ENCODE data around the gene CACNA1I.
"Not testable (repeated sequence)": the region's sequence is repeated elsewhere in the genome, so short reads cannot be mapped to it uniquely, and the experiment has no call there.

The CACNA1I gene

GRCh38 chr22:39570665-39571064 lies at the start of gene CACNA1I:
Gene CACNA1I, plus strand, starts transcription at chr22:39570753. Its CDS starts 0 bp downstream, at chr22:39570753.
- DNase-seq (ENCODE audit: low spot score), result no peak

- not testable (repeated sequence) for DNase-seq (ENCODE audit: low spot score)
These were observed 49.3 kb upstream of the CACNA1I start for GRCh38 chr22:39521106-39521885.

- DNase-seq (ENCODE audit: low spot score), result not testable (repeated sequence)
These were observed 48.5 kb upstream of the CACNA1I start for GRCh38 chr22:39522091-39522490.

DNA sequence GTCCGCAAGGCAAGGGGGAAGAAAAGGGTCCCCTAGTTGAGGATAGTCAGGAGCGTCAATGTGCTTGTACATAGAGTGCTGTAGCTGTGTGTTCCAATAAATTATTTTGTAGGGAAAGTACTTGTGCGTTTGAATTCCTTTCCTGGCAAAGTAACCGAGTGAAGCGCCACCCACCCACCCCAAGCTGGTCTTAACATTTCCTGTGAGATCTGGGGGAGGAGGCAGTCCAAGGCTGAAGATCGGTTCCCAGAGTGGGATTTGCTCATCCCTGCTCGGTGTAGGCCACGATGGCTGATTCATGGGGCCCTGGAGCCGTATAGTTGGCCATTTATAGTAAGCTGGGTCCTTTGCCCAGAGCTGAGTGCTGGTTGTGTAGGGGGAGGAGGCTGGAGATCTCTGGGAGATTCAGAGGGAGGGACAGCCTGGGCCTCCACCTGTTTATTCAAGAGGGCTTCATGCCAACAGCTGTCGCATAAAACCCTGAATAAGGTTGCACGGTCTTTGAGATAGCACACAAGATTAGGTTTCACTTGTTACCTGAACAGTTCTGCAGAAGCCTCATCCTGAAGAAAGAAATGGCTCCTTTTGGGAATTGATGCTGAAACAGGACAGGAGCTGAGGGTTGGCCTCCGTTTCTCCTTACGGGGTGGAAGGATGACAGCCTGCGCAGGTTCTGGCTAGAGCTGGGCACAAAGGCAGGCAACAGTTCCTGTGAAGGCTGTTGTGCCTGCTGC lies 47.8 kb upstream of the CACNA1I start:
- DNase-seq (ENCODE audit: low spot score), result no peak

DNA sequence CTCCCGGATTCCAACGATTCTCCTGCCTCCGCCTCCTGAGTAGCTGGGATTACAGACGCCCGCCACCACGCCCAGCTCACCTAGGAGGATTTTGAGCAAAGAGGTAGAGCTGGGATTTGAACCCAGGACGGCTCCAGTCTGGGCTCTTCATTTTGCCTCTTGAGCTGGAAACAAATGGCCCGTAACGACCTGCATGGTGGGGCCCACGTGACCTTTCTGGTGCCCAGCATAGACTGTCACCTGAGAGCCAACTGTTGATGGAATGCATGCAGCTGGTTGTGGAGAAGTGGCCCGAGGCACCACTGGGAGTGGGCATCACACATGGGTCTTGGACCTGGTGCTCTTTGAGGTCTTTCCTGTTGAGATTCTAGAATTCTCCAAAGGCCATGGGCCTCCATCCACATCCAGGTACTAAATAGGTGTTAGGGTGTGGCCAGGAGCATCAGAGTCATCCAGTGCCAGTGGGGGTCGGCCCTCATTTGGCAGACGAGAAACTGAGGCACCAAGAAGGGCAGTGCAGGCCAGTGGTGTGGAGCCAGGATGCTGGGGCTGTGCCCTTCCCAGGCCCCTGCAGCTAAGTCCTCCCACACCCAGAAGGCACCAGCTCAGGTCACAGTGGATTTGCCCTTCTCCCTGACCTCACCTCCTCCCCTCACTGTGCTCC lies 46.3 kb upstream of the CACNA1I start:
- no peak for DNase-seq (ENCODE audit: low spot score)

GRCh38 chr22:39524753-39525657 lies 45.5 kb upstream of the CACNA1I start:
- no peak for DNase-seq (ENCODE audit: low spot score)

DNA sequence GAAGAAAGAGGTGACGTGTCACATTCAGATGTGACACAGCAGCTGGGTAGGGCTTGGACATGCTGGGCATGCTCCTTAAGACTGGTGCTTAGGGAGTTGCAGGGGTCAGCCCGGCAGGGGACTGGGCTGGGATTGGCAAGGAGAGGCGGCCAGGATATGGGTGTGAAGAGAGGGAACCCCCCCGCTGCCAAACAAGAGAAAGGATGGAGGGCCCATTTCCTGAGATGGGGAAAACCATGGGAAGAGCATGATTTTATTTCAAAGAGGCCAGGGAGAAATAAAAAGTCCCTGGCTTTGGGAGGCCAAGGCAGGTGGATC lies 44.9 kb upstream of the CACNA1I start:
- DNase-seq (ENCODE audit: low spot score), result no peak

DNA sequence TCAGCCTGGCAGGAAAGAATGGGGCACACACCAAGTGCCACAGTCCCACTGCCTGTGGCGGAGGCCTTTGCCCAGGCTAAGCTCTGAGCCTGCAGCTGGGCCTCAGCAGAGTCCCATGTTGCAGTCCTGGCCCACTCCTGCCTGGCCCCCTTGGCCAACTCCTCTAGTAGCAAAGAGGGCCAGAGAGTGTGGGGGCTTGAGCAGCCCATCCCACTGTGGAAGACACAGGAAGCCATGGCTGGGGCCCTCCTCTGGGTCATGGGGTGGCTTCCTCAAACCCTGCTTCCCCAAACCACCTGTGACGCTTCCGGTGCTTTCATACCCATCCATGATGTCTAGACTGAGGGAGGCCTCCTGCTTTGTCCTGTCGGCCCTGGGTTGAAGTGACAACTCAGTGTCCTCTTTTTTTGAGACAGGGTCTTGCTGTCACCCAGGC lies 43.8 kb upstream of the CACNA1I start:
- DNase-seq (ENCODE audit: low spot score), result no peak

GRCh38 chr22:39527481-39527961 lies 43.0 kb upstream of the CACNA1I start:
- DNase-seq (ENCODE audit: low spot score), result no peak

GRCh38 chr22:39528080-39528661 lies 42.4 kb upstream of the CACNA1I start:
- no peak for DNase-seq (ENCODE audit: low spot score)

- peak; percentile 74 for DNase-seq (ENCODE audit: low spot score)
These were observed 41.7 kb upstream of the CACNA1I start for GRCh38 chr22:39528681-39529486.

DNA sequence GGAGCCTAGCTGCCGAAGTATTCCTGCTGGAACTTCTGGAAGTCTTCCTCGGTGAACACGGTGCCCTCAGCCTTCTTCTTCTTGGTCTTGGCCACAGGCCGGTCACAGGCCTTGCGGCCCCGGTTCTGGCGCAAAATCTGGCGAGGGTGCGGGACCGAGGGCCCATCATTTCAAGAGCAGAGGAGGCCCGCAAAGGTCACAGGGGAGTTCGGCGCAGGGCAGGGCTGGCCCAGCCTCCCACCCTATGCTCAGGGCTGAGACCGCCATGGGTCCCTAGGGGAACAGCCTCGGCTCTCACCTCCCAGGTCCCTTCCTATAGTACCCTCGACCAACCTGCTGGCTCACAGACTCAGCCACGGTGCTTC lies 41.1 kb upstream of the CACNA1I start:
- DNase-seq (ENCODE audit: low spot score), result no peak

GRCh38 chr22:39530116-39530515 lies 40.4 kb upstream of the CACNA1I start:
- DNase-seq (ENCODE audit: low spot score), result no peak

DNA sequence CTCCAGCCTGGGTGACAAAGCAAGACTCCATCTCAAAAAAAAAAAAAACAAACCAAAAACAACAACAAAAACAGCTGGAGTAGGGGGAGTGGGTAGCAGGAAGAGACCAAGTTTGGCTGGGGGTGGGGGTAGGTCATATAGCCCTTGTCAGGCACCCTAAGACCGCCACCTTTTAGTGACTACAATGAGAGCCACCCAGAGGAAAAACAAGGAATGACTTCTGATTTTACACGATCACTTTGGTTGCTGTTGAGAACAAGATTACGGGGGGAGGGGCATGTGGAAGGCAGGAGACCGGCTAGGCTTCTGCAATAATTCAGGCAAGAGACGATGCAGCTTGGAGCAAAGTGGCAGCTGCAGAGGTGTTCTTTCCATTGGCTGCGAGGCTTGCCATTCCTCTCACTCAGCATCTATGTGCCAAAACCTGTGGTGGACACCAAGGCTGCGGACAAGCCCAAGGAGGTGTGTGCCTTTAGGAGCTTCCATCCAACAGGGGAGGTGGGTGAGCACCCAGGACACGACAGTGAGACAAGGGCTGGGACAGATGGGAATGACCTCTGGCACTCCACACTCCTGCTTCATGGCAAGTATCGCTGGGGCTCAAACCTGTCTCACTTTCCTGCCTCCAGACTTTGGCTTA lies 39.7 kb upstream of the CACNA1I start:
- DNase-seq (ENCODE audit: low spot score), result no peak

- peak; percentile 96 for DNase-seq (ENCODE audit: low spot score)
These were observed 38.1 kb upstream of the CACNA1I start, which contains the start of gene RPS19BP1 for GRCh38 chr22:39532215-39533073. Gene RPS19BP1, minus strand, starts transcription at chr22:39532748. Its CDS starts 10 bp downstream, at chr22:39532738.

DNA sequence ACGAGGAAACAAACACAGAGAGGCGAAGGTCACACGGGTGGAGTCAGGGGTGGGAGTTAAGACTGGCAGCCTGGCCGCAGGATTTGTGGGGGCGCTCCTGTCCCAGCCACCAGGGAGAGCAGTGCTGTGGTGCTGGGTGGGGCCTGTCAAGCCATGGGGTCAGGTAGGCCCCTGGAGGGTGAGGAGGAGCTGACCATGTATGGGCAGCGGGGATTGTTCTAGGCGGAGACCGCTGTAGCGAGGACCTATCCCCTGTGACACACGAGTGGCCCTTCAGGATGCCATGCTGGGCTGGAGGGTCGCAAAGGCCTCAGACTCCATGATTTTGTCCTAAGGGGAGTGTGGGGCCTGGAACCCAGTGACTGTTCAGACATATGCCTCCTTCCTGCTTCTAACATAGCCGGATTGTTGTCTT lies 36.5 kb upstream of the CACNA1I start:
- DNase-seq (ENCODE audit: low spot score), result no peak

GRCh38 chr22:39534591-39535356 lies 35.8 kb upstream of the CACNA1I start:
- peak; percentile 76 for DNase-seq (ENCODE audit: low spot score)

GRCh38 chr22:39535357-39535725 lies 35.2 kb upstream of the CACNA1I start:
- no peak for DNase-seq (ENCODE audit: low spot score)

Measured in HuH-7.5 (cell line).